ENCODE results near the gene SYVN1. TPM values are rescaled to one million over a fixed set of nuclear protein-coding genes. Genes with fewer than 3 reads are reported as not detected.

Gene SYVN1
- polyA plus RNA-seq, 2 of the 4 experiments (the other 2 are of a cell fraction): 21.4 to 25.1 TPM

- Histone ChIP-seq H3K9me3 (no peaks in the 10 kb centered on the region), H3K4me3 (no peak overlapping the region), H3K4me1 (peaks cover 14% of the 10 kb centered on the region), H3K4me2 (no peak overlapping the region), H3K27ac (no peak overlapping the region)
- FAIRE-seq: no peak
- DNase-seq (ENCODE audit: low read depth in 1 of 2, low spot score in 1 of 2): no peak
- 92% methylated on average over 14 of the region's 19 CpGs for WGBS (ENCODE audit: missing lambda C conversion rate)
- ATAC-seq: no peak
- ChIA-PET POLR2A (interaction anchor here (2.1 kb wide), 1 partner anchor 9 kb away, joined by 14 read pairs; the partner anchor contains the start of genes FAU and MRPL49), CTCF (interaction anchor here (0.6 to 7.3 kb wide), 7 partner anchors 11 to 472 kb away, joined by 3 to 75 read pairs (median 3); partner anchors contain the start of genes FAU, MRPL49, TM7SF2 and ZNHIT2)
- no peak for TF ChIP-seq RAD21 (conservative IDR thresholded peaks at IDR 0.05 in 1 of 2, IDR thresholded peaks at IDR 0.05 in 1 of 2)
- TF ChIP-seq TP53 (CRISPR knock-in tag; IDR thresholded peaks at IDR 0.05): no peak
- no peak for TF ChIP-seq POLR2A (IDR thresholded peaks at IDR 0.05; ENCODE audit: low read length)
- no peak for TF ChIP-seq JUNB (IDR thresholded peaks at IDR 0.05)
- no peak for TF ChIP-seq MAX (IDR thresholded peaks at IDR 0.05)
- no peak for TF ChIP-seq RARB (CRISPR knock-in tag; IDR thresholded peaks at IDR 0.05)
- TF ChIP-seq, protein P1, sequence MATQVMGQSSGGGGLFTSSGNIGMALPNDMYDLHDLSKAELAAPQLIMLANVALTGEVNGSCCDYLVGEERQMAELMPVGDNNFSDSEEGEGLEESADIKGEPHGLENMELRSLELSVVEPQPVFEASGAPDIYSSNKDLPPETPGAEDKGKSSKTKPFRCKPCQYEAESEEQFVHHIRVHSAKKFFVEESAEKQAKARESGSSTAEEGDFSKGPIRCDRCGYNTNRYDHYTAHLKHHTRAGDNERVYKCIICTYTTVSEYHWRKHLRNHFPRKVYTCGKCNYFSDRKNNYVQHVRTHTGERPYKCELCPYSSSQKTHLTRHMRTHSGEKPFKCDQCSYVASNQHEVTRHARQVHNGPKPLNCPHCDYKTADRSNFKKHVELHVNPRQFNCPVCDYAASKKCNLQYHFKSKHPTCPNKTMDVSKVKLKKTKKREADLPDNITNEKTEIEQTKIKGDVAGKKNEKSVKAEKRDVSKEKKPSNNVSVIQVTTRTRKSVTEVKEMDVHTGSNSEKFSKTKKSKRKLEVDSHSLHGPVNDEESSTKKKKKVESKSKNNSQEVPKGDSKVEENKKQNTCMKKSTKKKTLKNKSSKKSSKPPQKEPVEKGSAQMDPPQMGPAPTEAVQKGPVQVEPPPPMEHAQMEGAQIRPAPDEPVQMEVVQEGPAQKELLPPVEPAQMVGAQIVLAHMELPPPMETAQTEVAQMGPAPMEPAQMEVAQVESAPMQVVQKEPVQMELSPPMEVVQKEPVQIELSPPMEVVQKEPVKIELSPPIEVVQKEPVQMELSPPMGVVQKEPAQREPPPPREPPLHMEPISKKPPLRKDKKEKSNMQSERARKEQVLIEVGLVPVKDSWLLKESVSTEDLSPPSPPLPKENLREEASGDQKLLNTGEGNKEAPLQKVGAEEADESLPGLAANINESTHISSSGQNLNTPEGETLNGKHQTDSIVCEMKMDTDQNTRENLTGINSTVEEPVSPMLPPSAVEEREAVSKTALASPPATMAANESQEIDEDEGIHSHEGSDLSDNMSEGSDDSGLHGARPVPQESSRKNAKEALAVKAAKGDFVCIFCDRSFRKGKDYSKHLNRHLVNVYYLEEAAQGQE (IDR thresholded peaks at IDR 0.05): no peak
- TF ChIP-seq NR3C1 (IDR thresholded peaks at IDR 0.05): no peak
- no peak for TF ChIP-seq NFE2L2 (conservative IDR thresholded peaks at IDR 0.05; ENCODE audit: low read length)
- no peak for TF ChIP-seq ELK1 (IDR thresholded peaks at IDR 0.05; ENCODE audit: low read depth, low read length)
- TF ChIP-seq FOSB (CRISPR knock-in tag; IDR thresholded peaks at IDR 0.05): no peak
- no peak for TF ChIP-seq ZFP36 (IDR thresholded peaks at IDR 0.05; ENCODE audit: borderline replicate concordance, partially characterized antibody)
- TF ChIP-seq HDAC2 (IDR thresholded peaks at IDR 0.05): no peak
- TF ChIP-seq HOXB13 (CRISPR knock-in tag; IDR thresholded peaks at IDR 0.05; ENCODE audit: low read depth): no peak
- no peak for TF ChIP-seq RFX5 (IDR thresholded peaks at IDR 0.05)
- no peak for TF ChIP-seq CBX8 (IDR thresholded peaks at IDR 0.05)
- TF ChIP-seq TFCP2L1 (CRISPR knock-in tag; IDR thresholded peaks at IDR 0.05): no peak
Measured at GRCh38 chr11:65130631-65131416, 3.5 kb downstream of the SYVN1 start.

DNA sequence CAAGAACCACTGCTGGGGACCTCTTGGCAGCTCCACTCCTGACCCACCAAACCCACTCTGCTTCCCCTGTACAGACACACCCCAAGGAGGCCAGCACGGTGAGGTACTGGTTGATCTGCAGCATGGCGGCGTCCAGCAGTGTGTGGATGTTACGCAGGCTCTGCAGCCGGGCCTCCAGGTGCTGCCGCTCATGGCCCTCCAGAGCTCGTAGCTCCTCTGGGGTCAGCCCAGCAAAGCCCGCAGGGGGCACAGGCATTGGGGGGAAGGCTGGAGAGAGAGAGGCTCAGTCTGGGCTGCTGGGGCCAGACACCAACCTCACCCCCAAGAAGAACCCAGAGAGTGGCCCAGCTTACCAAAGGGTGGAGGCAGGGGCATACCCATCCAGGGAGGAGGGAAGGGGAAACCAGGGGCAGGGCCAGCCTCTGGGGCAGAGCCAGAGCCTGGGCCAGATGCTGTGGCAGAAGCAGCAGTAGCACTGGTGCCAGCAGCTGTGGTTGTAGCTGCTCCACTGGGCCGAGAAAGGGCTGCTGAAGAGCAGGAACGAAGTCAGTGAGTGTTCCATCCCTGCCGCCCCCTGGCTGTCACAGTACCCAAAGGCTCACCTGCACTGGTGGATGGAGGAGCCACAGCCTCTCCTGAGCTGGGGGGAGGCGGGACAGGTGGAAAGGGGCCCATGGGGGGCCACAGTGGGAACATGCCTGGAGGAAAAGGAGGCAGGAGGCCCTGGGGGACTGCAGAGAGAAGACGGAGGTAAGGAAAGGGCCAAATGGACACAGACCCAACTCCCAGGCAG lies 4.5 kb downstream of the SYVN1 start:
- Histone ChIP-seq H3K4me3 (no peak overlapping the region), H3K4me2 (no peak overlapping the region), H3K9me3 (no peaks in the 10 kb centered on the region), H3K27ac (no peak overlapping the region), H3K4me1 (peaks cover 9% of the 10 kb centered on the region)
- DNase-seq (ENCODE audit: low read depth in 1 of 2, low spot score in 1 of 2): no peak
- WGBS (ENCODE audit: missing lambda C conversion rate): 85% methylated on average over 8 of the region's 13 CpGs
- CTCF ChIA-PET: interaction anchor here (1.1 to 7.3 kb wide), 6 partner anchors 10 to 125 kb away, joined by 3 to 75 read pairs (median 6); partner anchors contain the start of genes FAU, MRPL49, TM7SF2 and ZNHIT2
- POLR2A ChIA-PET: interaction anchor here (1.1 to 2.1 kb wide), 2 partner anchors 8 to 18 kb away, joined by 3 to 14 read pairs; partner anchors contain the start of genes FAU, MRPL49 and TM7SF2
- TF ChIP-seq ZNF302 (CRISPR knock-in tag; IDR thresholded peaks at IDR 0.05): no peak
- no peak for TF ChIP-seq GATA3 (IDR thresholded peaks at IDR 0.05; ENCODE audit: borderline replicate concordance)
- TF ChIP-seq EHF (CRISPR knock-in tag; IDR thresholded peaks at IDR 0.05): no peak
- TF ChIP-seq CHD4 (IDR thresholded peaks at IDR 0.05; ENCODE audit: borderline replicate concordance): no peak
- no peak for TF ChIP-seq MYC (IDR thresholded peaks at IDR 0.05; ENCODE audit: borderline replicate concordance, low read length)
- TF ChIP-seq EP300 (IDR thresholded peaks at IDR 0.05): no peak
- no peak for TF ChIP-seq EHMT2 (IDR thresholded peaks at IDR 0.05; ENCODE audit: low read depth)
- TF ChIP-seq, protein P2, sequence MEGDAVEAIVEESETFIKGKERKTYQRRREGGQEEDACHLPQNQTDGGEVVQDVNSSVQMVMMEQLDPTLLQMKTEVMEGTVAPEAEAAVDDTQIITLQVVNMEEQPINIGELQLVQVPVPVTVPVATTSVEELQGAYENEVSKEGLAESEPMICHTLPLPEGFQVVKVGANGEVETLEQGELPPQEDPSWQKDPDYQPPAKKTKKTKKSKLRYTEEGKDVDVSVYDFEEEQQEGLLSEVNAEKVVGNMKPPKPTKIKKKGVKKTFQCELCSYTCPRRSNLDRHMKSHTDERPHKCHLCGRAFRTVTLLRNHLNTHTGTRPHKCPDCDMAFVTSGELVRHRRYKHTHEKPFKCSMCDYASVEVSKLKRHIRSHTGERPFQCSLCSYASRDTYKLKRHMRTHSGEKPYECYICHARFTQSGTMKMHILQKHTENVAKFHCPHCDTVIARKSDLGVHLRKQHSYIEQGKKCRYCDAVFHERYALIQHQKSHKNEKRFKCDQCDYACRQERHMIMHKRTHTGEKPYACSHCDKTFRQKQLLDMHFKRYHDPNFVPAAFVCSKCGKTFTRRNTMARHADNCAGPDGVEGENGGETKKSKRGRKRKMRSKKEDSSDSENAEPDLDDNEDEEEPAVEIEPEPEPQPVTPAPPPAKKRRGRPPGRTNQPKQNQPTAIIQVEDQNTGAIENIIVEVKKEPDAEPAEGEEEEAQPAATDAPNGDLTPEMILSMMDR (IDR thresholded peaks at IDR 0.05): no peak
- no peak for TF ChIP-seq TFCP2L1 (CRISPR knock-in tag; IDR thresholded peaks at IDR 0.05)
- TF ChIP-seq RCOR1 (IDR thresholded peaks at IDR 0.05; ENCODE audit: low read depth, low read length): no peak
- no peak for TF ChIP-seq FOSB (CRISPR knock-in tag; IDR thresholded peaks at IDR 0.05)
- TF ChIP-seq, protein P3, sequence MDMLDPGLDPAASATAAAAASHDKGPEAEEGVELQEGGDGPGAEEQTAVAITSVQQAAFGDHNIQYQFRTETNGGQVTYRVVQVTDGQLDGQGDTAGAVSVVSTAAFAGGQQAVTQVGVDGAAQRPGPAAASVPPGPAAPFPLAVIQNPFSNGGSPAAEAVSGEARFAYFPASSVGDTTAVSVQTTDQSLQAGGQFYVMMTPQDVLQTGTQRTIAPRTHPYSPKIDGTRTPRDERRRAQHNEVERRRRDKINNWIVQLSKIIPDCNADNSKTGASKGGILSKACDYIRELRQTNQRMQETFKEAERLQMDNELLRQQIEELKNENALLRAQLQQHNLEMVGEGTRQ (IDR thresholded peaks at IDR 0.05): no peak
- no peak for FAIRE-seq
- ATAC-seq: no peak
